H54 (cell line): ENCODE results near the gene RTN4RL2.
A peak's percentile ranks its signal among the peaks of the same experiment; 100 is the strongest.

ENCODE experiments used
- DNase-seq: peaks from one replicate; pipeline ENCODE4 v3.0.0; 2011; ENCODE audit warnings: low spot score, mixed read lengths; ENCODE audit not compliant: insufficient read length
- FAIRE-seq: peaks from 3 replicates; lab custom pipeline; 2011; peaks lifted over from hg19 to GRCh38; lab: Jason Lieb, UNC
- POLR2A ChIP-seq: IDR thresholded peaks from 2 replicates; pipeline ENCODE4 v1.6.1; 2011; ENCODE audit warnings: low read depth, mild to moderate bottlenecking, low read length

The RTN4RL2 gene

GRCh38 chr11:57476757-57477506 is 16.6 kb downstream of the RTN4RL2 start:
- DNase-seq (no peak), FAIRE-seq (no peak)
- no peak for TF ChIP-seq POLR2A

DNA sequence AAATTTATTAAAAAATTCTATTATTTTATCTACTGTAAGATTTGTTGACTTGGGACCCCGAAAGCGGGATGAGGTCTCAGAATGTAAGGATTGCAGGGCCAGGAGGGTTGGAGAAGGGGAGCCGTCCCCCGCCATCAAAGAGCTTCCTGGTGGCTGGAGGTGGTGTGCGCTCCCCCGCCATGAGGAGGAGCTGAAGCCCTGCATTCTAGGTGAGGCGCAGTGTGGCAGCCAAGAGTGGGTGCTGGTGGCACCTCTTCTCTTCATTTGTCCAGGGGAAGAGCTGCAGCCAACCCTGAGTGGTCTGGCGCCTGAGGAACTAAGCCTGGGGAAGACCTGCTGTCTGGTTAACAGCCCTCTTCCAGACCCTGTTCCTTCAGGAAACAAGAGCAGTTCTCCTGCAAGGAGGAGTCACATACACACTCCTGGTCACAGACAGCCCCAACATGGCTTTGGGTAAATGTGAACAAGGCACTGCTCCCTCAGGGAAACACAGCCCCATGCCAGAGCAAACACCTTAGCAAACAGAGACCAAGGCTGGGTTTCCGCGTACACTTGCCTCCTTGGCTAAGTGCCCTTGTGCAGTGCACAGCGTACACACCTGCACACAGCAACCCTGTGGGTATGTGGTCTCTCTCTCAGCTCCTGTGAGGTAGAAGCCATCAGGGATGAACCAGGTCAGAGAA is 17.3 kb downstream of the RTN4RL2 start:
- DNase-seq = no peak
- TF ChIP-seq POLR2A = no peak
- no peak for FAIRE-seq

GRCh38 chr11:57479021-57479663 is 18.8 kb downstream of the RTN4RL2 start:
- DNase-seq (no peak), FAIRE-seq (no peak)
- TF ChIP-seq POLR2A = no peak

- no peak for TF ChIP-seq POLR2A
- FAIRE-seq = no peak
- DNase-seq = no peak
These were observed 19.6 kb downstream of the RTN4RL2 start for GRCh38 chr11:57479911-57480310.

GRCh38 chr11:57480409-57481137 is 20.2 kb downstream of the RTN4RL2 start:
- no peak for FAIRE-seq
- TF ChIP-seq POLR2A = no peak
- peak; percentile 92 for DNase-seq

GRCh38 chr11:57481315-57481714 is 21.0 kb downstream of the RTN4RL2 start:
- TF ChIP-seq POLR2A = no peak
- DNase-seq (no peak), FAIRE-seq (no peak)

DNA sequence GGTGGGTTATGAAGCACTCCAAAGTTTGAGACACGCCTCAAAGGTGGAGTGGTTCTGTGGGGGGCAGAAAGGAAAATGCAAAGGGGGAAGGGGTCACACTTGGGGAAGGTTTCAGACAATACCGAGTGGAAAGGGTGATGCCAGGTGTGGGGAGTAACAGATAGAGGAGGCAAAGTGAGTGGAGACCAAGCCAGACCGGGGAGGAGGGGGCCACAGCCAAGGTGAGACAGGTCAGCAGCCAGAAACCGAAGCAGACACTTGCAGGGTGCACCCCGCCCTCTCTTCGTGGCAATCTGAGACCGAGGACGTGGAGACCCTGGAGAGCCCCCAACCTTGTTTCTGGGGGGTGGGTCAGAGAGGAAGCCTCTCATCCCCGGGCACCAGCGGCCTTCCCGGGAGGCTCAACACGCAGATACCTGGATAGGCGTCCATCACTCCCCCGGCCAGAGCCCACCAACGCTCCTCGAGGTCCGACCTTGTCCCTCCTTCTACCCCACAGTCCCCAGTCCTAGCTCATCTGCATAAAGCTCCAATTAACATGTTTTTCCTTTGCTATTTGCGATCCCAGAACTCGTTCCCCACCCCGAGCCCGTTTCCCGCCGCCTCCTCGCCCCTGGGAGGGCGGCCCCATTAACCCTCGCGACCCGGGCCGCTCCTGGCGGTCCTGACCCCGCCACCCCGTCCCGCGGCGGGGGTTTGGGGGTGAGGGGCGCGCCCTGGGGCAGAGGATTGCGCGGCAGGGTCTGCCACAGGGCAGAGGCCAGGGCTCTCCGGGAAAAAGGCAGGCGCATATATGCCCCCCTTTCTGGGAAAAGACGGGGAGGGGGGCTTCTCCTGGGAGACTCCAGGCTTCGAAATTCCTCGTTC is 21.8 kb downstream of the RTN4RL2 start:
- no peak for FAIRE-seq
- no peak for TF ChIP-seq POLR2A
- DNase-seq = no peak

GRCh38 chr11:57482782-57483561 is 22.6 kb downstream of the RTN4RL2 start:
- TF ChIP-seq POLR2A = no peak
- DNase-seq = no peak
- FAIRE-seq = no peak

- no peak for FAIRE-seq
- TF ChIP-seq POLR2A = no peak
- no peak for DNase-seq
These were observed 23.2 kb downstream of the RTN4RL2 start for GRCh38 chr11:57483562-57483918.

DNA sequence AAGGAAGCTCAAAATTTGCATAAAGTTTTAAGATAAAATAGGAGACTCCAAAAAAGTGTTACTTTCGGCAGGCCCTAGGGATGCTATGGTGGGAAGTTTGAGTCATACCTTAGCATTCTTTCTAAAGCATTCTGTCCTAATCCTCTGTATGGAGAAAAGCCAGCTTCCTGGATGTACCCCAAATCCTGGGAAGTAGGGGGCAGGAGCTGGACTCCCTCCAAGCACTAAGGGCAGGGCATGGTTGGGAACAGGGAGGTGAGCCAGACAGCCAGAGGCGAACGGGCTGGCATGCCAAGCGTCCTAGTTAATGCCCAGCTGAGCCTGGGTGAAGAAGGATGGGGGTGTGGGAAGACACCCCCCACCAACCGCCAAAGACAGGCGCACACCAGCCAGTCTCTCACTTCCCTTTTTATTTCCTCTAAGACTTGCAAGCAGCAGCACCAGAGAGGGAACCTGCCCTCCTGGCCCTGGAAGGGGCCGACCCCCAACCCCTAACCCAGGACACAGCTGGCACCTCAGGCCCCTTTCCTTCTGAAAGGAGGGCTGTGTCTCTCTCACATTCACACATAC is 23.9 kb downstream of the RTN4RL2 start:
- DNase-seq (no peak), FAIRE-seq (no peak)
- no peak for TF ChIP-seq POLR2A

GRCh38 chr11:57485217-57485990 is 25.1 kb downstream of the RTN4RL2 start:
- no peak for TF ChIP-seq POLR2A
- FAIRE-seq = no peak

More at GRCh38 chr11:57485217-57485990, 25.1 kb downstream of the RTN4RL2 start:
- no peak for DNase-seq
